SU-DHL-6 (cell line): Measurements from ENCODE around the gene KCTD6.

ENCODE experiments used
- H2AFZ ChIP-seq: fragments of 200-600 bp; sonication (generic); 2 replicates; pipeline ENCODE4 v1.6.1; 2014; ENCODE audit warnings: low read depth, mild to moderate bottlenecking, moderate library complexity, mixed read lengths, antibody characterized with exemption, low read length; ENCODE audit not compliant: severe bottlenecking
- H3F3A ChIP-seq: fragments of 200-600 bp; shearing (Covaris generic); 2 replicates; pipeline ENCODE4 v1.6.0; 2016; ENCODE audit warnings: antibody characterized with exemption, mild to moderate bottlenecking; ENCODE audit not compliant: insufficient read depth
- H3K27ac ChIP-seq: fragments of 200-600 bp; sonication (generic); 2 replicates; pipeline ENCODE4 v1.5.1; 2016; ENCODE audit warnings: low read depth, mild to moderate bottlenecking, low read length, moderate library complexity, mixed read lengths
- H3K27me3 ChIP-seq: fragments of 200-600 bp; sonication (generic), shearing (Covaris generic); 2 replicates; pipeline ENCODE4 v1.6.0; 2014; ENCODE audit warnings: mild to moderate bottlenecking, low read length
- H3K36me3 ChIP-seq: fragments of 200-600 bp; sonication (generic); 2 replicates; pipeline ENCODE4 v1.6.1; 2014; ENCODE audit warnings: mild to moderate bottlenecking, low read length, mixed read lengths
- H3K4me2 ChIP-seq: fragments of 300-600, 200-600 bp; shearing (Covaris generic), sonication (generic); 2 replicates; pipeline ENCODE4 v1.6.0; 2014; ENCODE audit warnings: low read length, low read depth, mild to moderate bottlenecking; ENCODE audit not compliant: poor library complexity, severe bottlenecking
- H3K4me3 ChIP-seq: fragments of 200-600 bp; sonication (generic); 2 replicates; pipeline ENCODE4 v1.5.1; 2014; ENCODE audit warnings: antibody characterized with exemption, low read length, mild to moderate bottlenecking, mixed read lengths; ENCODE audit not compliant: insufficient read depth, poor library complexity, severe bottlenecking
- H3K79me2 ChIP-seq: fragments of 200-600 bp; sonication (generic); 2 replicates; pipeline ENCODE4 v1.6.1; 2014; ENCODE audit warnings: mild to moderate bottlenecking, low read length, moderate library complexity; ENCODE audit not compliant: insufficient read depth
- H3K9ac ChIP-seq: fragments of 200-600 bp; sonication (generic); 2 replicates; pipeline ENCODE4 v1.7.0; 2014; ENCODE audit warnings: mild to moderate bottlenecking, low read length
- H3K9me2 ChIP-seq: fragments of 200-600 bp; sonication (generic); replicated peaks from 2 replicates; pipeline ENCODE4 v1.6.1; 2014; ENCODE audit warnings: low read length; ENCODE audit not compliant: insufficient read depth
- H3K9me3 ChIP-seq: fragments of 200-600 bp; sonication (generic); 2 replicates; pipeline ENCODE4 v1.6.1; 2014; ENCODE audit warnings: low read length, mixed read lengths; ENCODE audit not compliant: insufficient read depth
- H4K20me1 ChIP-seq: fragments of 200-600 bp; sonication (generic); 2 replicates; pipeline ENCODE4 v1.6.1; 2014; ENCODE audit warnings: low read depth, mild to moderate bottlenecking, antibody characterized with exemption, low read length, moderate library complexity, mixed read lengths
- EZH2phosphoT487 ChIP-seq: fragments of 200-600 bp; sonication (generic), shearing (Covaris generic); conservative IDR thresholded peaks from 2 replicates; pipeline ENCODE4 v1.6.1; 2018; ENCODE audit warnings: mild to moderate bottlenecking, antibody characterized with exemption, low read length, moderate library complexity, mixed read lengths
- TF ChIP-seq, protein P1 (sequence below): fragments of 200-600 bp; sonication (generic); IDR thresholded peaks from one replicate; pipeline ENCODE4 v1.5.1; 2017; ENCODE audit warnings: antibody characterized with exemption, mild to moderate bottlenecking, low read length, moderate library complexity; ENCODE audit not compliant: insufficient read depth, poor library complexity, severe bottlenecking

KCTD6 gene

DNA sequence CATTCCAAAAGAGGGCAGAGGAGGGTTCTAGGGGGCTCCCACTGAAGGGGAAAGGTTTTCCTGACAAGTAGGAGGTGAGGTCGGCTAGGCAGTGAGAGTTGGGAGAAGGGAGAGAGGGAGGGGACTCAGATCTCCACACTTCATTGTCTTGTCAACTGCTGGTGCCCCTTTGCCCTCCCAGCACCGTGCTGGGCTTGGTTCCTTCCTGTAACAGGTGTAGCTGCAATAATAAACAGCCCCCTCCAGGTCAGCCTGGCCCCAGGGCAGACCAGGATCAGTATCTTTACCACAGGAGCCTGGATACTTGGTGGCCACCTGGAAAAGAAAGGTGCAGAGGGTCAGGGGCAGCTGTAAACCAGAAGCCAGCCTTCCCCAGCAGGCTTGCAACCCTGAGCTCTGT, 2.9 kb upstream of the KCTD6 start:
- H3K36me3 ChIP-seq = no peaks in the 10 kb centered on the region

DNA sequence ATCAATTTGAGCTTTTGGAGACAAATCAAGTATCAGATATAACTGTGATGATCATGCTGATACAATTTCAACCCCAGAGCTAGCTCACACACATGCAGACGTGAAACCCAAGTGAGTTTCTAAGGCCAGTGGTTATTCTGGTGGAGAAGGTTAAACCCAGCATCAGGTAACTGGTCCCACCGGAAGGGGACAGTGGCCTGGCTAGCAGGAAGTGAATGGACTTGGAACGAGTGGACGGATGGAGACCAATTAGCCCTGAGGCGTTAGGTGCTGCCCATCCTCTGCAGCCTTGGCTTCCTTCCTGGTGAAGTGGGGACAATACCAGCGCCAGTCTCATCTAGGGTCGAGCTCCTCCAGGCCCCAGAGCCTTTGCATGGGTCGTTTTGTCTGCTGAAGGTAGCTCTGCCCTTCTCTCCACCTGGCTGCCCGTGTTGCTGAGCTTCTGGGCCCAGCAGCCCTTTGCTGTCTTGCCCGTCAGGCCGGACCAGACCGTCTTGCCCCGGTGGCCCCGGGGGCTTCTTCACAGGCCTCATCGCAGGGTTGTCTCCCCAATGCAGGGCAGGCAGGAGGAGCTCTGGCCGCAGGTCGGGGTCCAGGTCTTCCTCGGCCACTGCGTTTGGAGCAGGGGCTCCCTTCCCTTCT, 915 bp upstream of the KCTD6 start:
- Histone ChIP-seq H3K4me2 (peak overlapping the region; percentile 44), H3K9me3 (no peaks in the 10 kb centered on the region), H2AFZ (peak overlapping the region; percentile 14), H3F3A (peaks cover 9% of the 10 kb centered on the region; the same call in 1 of the 2 replicates), H3K9me2 (no peaks in the 10 kb centered on the region), H3K4me3 (no peak overlapping the region), H4K20me1 (peaks cover 15% of the 10 kb centered on the region; the same call in 1 of the 2 replicates), H3K79me2 (peaks cover 16% of the 10 kb centered on the region), H3K36me3 (no peaks in the 10 kb centered on the region), H3K27me3 (no peaks in the 10 kb centered on the region), H3K9ac (0 out of 2 replicates have a peak overlapping the region, but pooled peaks have one; percentile 5), H3K27ac (no peak overlapping the region)
- TF ChIP-seq, protein P1, sequence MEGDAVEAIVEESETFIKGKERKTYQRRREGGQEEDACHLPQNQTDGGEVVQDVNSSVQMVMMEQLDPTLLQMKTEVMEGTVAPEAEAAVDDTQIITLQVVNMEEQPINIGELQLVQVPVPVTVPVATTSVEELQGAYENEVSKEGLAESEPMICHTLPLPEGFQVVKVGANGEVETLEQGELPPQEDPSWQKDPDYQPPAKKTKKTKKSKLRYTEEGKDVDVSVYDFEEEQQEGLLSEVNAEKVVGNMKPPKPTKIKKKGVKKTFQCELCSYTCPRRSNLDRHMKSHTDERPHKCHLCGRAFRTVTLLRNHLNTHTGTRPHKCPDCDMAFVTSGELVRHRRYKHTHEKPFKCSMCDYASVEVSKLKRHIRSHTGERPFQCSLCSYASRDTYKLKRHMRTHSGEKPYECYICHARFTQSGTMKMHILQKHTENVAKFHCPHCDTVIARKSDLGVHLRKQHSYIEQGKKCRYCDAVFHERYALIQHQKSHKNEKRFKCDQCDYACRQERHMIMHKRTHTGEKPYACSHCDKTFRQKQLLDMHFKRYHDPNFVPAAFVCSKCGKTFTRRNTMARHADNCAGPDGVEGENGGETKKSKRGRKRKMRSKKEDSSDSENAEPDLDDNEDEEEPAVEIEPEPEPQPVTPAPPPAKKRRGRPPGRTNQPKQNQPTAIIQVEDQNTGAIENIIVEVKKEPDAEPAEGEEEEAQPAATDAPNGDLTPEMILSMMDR = no peak
- TF ChIP-seq EZH2phosphoT487 = no peak

More for the DNA sequence above, 2.9 kb upstream of the KCTD6 start:
- Histone ChIP-seq H3K27me3 (no peaks in the 10 kb centered on the region), H3K9me3 (no peaks in the 10 kb centered on the region), H4K20me1 (peaks cover 9% of the 10 kb centered on the region; the same call in 1 of the 2 replicates), H3K9ac (no peak overlapping the region), H3K4me3 (no peak overlapping the region), H3K27ac (no peak overlapping the region), H2AFZ (no peak overlapping the region), H3K4me2 (no peak overlapping the region), H3K79me2 (peaks cover 14% of the 10 kb centered on the region), H3F3A (peaks cover 9% of the 10 kb centered on the region; the same call in 1 of the 2 replicates), H3K9me2 (no peaks in the 10 kb centered on the region)
- TF ChIP-seq, protein P1 = no peak
- TF ChIP-seq EZH2phosphoT487 = no peak

DNA sequence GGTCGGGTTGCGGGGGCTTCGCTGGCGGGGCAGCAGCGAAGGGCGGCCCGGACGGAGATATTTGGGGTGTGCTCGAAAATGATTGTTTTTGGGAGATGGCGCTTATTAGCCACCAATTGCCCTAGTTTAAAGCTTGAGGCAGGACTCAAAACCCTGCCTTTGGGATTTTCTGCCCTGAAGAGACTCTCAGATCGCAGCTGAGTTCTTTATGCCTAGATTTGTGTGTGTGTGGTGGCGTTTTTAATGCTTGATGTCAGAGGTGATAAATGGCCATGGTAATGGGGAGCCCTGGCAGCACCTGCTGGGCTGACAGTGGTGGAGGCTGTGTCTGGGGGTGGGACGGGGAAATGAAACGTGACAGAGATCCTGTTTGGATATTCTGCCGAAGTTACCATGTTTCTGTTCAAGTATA, 604 bp downstream of the KCTD6 start:
- H3K79me2 ChIP-seq = peaks cover 16% of the 10 kb centered on the region
- H3K36me3 ChIP-seq = no peaks in the 10 kb centered on the region

More for the DNA sequence above, 604 bp downstream of the KCTD6 start:
- TF ChIP-seq, protein P1 = no peak
- no peak for TF ChIP-seq EZH2phosphoT487
- Histone ChIP-seq H3K27me3 (no peaks in the 10 kb centered on the region), H3F3A (peaks cover 9% of the 10 kb centered on the region; the same call in 1 of the 2 replicates), H3K4me2 (peak overlapping the region; percentile 73), H3K27ac (no peak overlapping the region), H3K9me2 (no peaks in the 10 kb centered on the region), H3K9ac (peak overlapping the region; percentile 68), H3K4me3 (peak overlapping the region; percentile 62), H2AFZ (peak overlapping the region; percentile 52), H3K9me3 (no peaks in the 10 kb centered on the region), H4K20me1 (peaks cover 15% of the 10 kb centered on the region; the same call in 1 of the 2 replicates)
